NCI-H2029 (cell line): ENCODE data around the gene MRPS22.
A peak's percentile ranks its signal among the peaks of the same experiment; 100 is the strongest.
"Not testable (repeated sequence)": the region's sequence is repeated elsewhere in the genome, so short reads cannot be mapped to it uniquely, and the experiment has no call there.

Experiments
- DNase-seq: peaks from one replicate; lab custom pipeline; 2025; lab: John Stamatoyannopoulos, UW

MRPS22 gene

GRCh38 chr3:139312416-139312815, 31.4 kb upstream of the MRPS22 start:
- DNase-seq: no peak

- no peak for DNase-seq
Measured at GRCh38 chr3:139312959-139313358, 30.9 kb upstream of the MRPS22 start.

DNA sequence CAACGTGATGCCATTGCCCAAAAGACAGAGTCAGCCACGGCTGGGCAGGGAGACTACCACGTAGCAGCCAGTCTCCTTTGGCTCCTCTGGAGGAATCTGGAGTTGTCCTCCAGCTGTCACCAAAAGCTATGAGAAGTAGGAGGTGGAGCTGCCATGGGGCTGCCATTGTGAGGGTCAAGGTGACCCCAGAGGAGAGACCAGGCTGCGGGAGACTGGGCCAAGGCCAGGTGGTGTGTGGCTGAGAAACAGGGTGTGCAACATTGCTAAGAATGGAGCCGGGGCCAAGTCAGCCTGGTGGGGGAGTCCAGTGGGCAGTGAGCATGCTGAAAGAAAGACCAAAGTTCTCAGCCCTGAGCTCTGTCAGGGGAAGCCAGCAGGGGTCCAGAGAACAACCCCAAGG, 29.9 kb upstream of the MRPS22 start:
- DNase-seq: no peak

GRCh38 chr3:139317215-139317614, 26.6 kb upstream of the MRPS22 start:
- DNase-seq: no peak

DNA sequence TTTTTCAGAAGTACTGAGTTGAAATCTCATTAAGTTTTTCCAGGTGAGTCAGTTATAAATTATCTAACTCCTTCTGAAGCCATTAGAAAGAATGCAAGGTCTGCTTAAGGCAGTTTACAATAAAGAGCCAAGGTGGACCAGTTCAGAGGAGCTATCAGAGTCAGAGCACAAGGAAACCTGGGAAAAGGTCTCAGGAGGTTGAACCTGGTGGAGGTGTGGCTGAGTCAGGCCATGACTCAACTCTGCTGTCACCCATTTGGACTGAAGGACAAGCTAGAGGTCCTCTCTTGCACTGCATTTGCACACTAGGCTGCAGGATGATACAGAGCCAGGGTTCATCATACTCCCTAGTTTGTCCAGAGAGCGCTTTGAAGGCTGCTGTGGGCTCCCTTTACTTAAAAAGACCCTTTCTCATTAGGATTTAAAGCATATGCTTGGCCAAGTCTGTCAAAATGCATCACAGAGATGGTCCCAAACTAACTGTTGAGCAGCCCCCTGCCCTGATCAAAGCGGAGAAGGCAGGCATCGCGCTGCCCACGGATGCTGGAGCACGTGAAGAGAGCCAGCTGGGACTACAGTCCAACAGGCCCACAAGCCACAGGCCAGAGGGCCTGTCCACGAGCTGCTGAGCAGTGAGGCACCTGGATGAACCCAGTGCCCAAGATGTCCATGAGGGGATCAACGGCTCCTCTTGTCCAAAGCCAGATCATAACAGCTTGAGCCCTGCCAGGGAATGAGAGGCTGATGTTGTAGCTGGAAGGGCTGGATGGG, 26.0 kb upstream of the MRPS22 start:
- no peak for DNase-seq

GRCh38 chr3:139318431-139318816, 25.4 kb upstream of the MRPS22 start:
- no peak for DNase-seq

DNA sequence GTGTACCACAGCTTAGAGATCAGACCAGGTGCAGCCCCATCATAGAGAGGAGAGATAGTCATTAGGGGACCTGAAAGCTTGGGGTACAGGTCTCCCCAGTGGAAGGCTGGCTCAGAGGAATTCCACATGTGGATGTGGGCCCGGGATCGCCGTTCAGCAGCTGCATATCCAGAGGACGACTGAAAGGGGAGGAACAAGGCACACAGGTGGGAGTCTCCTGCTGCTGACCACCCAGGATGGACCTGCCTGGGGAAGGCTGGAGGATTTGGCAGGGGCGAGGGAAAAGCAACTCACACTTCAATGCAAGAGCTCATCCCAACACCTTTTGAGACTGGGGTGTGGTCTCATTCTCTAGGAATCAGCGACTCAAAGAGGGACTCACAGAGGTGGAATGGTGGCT, 25.0 kb upstream of the MRPS22 start:
- no peak for DNase-seq

DNA sequence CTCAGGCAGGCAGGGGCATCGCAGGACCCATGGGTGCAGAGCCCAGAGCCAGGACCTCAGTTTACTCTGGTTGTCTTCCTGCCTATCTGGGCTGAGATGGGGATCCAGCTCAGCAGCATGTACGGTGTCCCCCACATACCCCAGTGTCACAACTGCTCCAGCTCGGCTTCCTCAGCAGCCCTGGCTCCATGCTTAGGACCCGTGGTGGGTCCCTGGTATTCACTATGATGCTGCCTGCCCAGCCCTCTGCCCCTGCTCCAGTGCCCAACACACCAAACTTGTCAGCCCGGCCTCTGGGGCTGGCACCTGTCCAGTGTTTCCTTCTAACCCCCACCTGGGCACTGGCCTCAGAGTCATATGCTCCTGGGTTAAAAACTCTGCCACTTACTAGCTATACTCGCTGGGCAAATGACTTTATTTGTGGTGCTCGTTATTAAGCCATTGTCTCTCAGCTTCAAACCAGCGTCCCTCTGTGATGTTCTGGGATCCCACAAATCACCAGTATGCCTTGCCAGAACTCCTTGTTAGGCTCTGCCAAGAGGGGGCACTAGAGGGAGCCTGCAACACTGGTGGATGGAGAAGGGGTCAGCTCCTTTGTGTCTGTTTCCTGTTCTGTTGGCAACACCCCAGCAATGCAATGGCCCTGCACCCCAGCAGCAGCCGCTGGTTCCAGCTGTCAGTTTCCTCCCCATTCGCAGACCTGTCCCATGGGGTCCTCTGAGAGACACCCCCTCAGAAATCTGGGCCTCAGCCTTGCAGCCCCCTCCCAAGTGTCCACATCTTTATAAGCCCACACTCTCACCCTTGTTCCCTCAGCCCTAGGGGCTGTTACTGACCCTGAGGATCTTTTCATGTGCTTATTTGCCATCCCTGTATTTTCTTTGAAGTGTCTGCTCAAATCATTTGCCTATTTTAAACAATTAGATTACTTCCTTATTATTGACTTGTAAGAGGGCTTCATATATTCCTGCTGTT, 24.1 kb upstream of the MRPS22 start:
- DNase-seq: no peak

DNA sequence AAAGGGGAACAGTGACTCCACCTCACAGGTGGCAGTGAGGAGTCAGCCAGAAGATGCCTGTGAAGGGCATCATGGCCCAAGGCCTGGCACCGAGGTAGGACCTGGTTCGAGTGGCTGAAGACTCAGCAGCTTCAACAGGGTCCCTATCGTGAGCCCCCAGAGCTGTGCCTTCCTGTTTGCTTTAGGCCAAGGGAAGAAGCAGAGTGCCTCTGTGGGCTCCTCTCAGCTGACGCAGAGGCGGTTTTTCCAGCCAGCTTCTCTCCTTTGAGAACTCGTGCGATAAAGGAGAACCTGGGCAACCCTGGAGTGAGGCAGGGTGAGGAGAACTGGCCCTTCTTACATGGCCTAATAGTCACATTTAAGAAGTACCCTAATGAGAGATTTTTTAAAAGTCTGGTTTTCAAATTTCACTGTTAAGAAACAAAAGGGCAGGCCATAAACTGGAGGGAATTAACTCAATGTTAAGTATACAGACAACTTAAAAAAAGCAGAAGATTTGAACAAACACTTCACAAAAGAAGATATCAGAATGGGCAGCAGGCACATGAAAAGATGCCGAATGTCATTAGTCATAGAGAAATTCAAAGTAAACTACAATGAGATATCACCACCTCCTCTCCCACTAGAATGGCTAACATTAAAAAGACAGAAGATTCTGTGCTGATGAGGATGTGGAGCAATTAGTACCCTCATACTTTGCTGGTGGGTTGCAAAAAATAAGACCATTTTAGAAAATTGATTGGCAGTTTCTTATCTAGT, 23.1 kb upstream of the MRPS22 start:
- DNase-seq: no peak

- DNase-seq: no peak
Measured at GRCh38 chr3:139322346-139322745, 21.5 kb upstream of the MRPS22 start.

- DNase-seq: no peak
Measured at GRCh38 chr3:139323146-139323545, 20.7 kb upstream of the MRPS22 start.

GRCh38 chr3:139324456-139324855, 19.4 kb upstream of the MRPS22 start:
- DNase-seq: no peak

DNA sequence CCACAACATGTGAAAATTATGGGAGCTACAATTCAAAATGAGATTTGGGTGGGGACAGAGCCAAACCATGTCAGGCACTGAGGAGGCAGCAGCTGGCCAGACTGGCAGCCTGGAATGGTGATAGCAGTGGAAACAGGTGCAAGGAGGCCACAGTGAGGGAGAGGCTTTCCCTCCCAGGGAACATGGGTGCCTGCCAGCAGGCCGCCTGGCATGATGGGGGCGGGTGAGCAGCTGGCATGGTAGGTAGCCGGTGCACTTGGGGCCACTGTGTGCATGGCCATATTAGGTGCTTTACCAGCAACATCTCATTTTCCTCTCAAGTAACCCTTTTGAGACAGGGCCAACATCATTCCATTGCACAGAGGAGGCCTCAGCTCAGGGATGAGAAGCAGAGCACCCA, 18.3 kb upstream of the MRPS22 start:
- no peak for DNase-seq

DNA sequence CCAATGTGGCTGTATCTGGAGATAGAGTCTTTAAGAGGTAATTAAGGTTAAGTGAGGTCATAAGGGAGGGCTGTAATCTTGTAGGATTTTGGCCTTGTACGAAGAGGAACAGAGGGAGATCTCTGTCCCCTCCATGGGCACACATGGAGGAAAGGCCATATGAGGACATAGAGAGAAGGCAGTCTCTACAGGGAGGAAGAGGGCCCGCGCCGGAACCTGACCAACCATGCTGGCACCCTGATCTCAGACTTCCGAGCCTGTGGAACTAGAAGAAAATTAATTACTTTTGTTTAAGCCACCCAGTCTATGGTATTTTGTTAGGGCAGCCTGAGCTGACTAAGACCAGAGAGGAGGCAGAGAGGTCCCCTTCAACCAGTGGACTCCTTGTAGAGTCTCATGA, 17.7 kb upstream of the MRPS22 start:
- DNase-seq: no peak

DNA sequence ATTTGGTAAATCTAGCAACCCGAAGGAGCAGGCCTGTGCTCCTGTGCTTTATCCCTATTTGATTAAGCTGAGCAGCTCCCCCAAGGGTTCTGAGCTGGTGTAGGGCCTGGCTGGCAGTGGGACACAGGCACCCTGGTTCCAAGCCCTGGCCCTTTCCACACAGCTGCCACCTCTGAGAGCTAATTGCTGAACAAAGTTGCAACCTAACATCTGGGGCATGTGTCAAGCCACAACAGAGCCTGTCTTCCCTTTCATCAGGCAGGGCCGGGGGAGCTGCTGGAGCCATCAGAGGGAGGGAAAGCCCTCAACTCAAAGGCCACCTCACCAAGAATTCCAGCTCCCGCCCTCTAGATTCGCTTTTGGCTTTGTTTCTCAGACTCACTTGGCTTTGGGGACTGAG, 17.1 kb upstream of the MRPS22 start:
- DNase-seq: no peak

DNA sequence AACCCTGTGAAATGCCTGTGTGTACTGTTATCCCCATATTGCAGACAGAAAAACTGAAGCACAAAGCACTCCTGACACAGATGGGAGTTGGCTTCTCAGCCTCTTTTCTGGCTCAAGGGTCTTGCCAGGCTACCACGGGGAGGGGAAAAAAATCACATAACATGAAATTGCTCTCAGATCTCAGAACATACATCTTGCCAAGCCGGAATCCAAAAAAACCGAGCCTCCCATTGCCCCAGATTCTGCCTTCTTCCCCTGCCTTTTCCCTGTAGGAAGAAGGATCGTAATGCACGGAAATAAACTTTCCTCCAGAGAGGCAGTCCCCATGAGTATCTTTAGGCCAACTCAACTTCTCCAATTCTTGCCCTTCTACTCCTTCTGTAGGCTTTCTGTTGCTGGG, 16.6 kb upstream of the MRPS22 start:
- no peak for DNase-seq

GRCh38 chr3:139327861-139328260, 16.0 kb upstream of the MRPS22 start:
- DNase-seq: no peak

GRCh38 chr3:139328356-139328755, 15.5 kb upstream of the MRPS22 start:
- DNase-seq: no peak

GRCh38 chr3:139329364-139329850, 14.4 kb upstream of the MRPS22 start:
- DNase-seq: peak; percentile 79

DNA sequence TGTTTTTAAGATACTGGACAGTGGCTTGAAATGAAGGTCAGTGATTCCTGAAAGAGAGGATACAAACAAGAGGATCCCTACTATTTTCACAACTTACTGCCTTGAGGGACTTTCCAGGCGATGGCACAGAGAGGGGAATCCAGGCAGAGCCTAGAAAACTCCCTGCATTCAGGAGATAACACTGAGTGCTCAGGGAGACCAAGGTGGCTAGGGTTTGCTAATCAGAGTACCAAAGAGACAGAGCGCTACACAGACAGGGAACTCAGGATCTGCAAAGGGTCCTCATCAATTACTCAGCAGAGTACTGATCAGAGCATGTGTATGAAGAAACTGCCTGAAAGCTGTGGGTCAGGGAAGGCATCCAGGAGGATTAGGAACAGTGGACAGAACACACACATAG, 11.7 kb upstream of the MRPS22 start:
- no peak for DNase-seq

GRCh38 chr3:139334675-139335074, 9.1 kb upstream of the MRPS22 start:
- not testable (repeated sequence) for DNase-seq

GRCh38 chr3:139338405-139338804, 5.4 kb upstream of the MRPS22 start:
- DNase-seq: no peak
